ENCODE results near the gene ERF. TPM values are rescaled to one million over a fixed set of nuclear protein-coding genes. Genes with fewer than 3 reads are reported as not detected.

The ERF gene
- total RNA-seq, 1 donor from 2014 or later = 43.1 TPM

GRCh38 chr19:42277821-42278451, 23.0 kb upstream of the ERF start:
- H3K4me2 ChIP-seq = no peak overlapping the region
- H3K27me3 ChIP-seq = no peaks in the 10 kb centered on the region
- Mint-ChIP-seq H3K27ac (no peak overlapping the region), H3K9me3 (no peaks in the 10 kb centered on the region), H3K4me3 (no peak overlapping the region), H3K27me3 (ENCODE audit: insufficient read depth, low read depth) (peaks cover 10% of the 10 kb centered on the region), H3K36me3 (peaks cover 8% of the 10 kb centered on the region), H3K4me1 (peaks cover 39% of the 10 kb centered on the region)
- no peak overlapping the region for H3K4me3 ChIP-seq
- H3K36me3 ChIP-seq = no peaks in the 10 kb centered on the region
- no peak overlapping the region for H3K27ac ChIP-seq
- peaks cover 4% of the 10 kb centered on the region for H4K20me1 ChIP-seq (ENCODE audit: low read depth)
- no peak overlapping the region for H3K9ac ChIP-seq
- TF ChIP-seq EZH2 (IDR thresholded peaks at IDR 0.05) = no peak
- no peak for TF ChIP-seq CTCF (IDR thresholded peaks at IDR 0.05)
- no peak for TF ChIP-seq EZH2phosphoT487 (IDR thresholded peaks at IDR 0.05)
- H2AFZ ChIP-seq (replicated peaks) = no peak overlapping the region
- H3K4me1 ChIP-seq = peaks cover 31% of the 10 kb centered on the region
- H3K79me2 ChIP-seq (ENCODE audit: low read depth) = peaks cover 9% of the 10 kb centered on the region
- DNase-seq (ENCODE audit: low spot score) = no peak
- no peaks in the 10 kb centered on the region for H3K9me3 ChIP-seq (ENCODE audit: low read depth)
- H3F3A ChIP-seq (ENCODE audit: low read depth) = peaks cover 41% of the 10 kb centered on the region

DNA sequence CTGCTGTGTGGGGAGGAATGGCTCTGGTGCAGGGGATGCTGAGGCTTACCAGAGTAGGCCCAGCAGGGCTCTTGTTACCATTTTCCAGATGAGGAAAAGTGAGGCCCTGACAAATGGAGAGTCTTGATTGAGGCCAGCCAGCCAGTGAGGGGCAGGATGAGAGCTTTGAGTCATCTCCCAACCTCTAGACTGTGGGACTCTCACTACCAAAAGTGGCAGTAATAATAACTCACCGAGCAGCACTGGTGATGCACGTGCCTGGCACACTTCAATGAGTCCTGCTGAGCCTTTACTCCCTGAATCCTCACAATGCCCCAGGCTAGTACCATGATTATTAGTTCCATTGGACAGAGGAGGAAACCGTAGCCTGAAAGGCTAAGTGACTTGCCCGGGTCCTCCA, 21.9 kb upstream of the ERF start:
- H3K27me3 Mint-ChIP-seq (ENCODE audit: insufficient read depth, low read depth) = peaks cover 8% of the 10 kb centered on the region
- H4K20me1 ChIP-seq (ENCODE audit: low read depth) = peaks cover 4% of the 10 kb centered on the region
- H3K36me3 ChIP-seq = no peaks in the 10 kb centered on the region
- H3F3A ChIP-seq (ENCODE audit: low read depth) = peaks cover 30% of the 10 kb centered on the region
- H3K4me2 ChIP-seq = no peak overlapping the region
- H3K9me3 ChIP-seq (ENCODE audit: low read depth) = no peaks in the 10 kb centered on the region
- TF ChIP-seq EZH2phosphoT487 (IDR thresholded peaks at IDR 0.05) = no peak
- no peak for TF ChIP-seq CTCF (IDR thresholded peaks at IDR 0.05)
- no peak overlapping the region for H3K9ac ChIP-seq
- no peaks in the 10 kb centered on the region for H3K9me3 Mint-ChIP-seq
- H3K36me3 Mint-ChIP-seq = peaks cover 8% of the 10 kb centered on the region
- peaks cover 30% of the 10 kb centered on the region for H3K4me1 Mint-ChIP-seq
- H3K4me3 ChIP-seq = no peak overlapping the region
- DNase-seq (ENCODE audit: low spot score) = no peak
- no peak overlapping the region for H2AFZ ChIP-seq (replicated peaks)
- H3K79me2 ChIP-seq (ENCODE audit: low read depth) = peaks cover 9% of the 10 kb centered on the region
- H3K27me3 ChIP-seq = no peaks in the 10 kb centered on the region
- H3K4me1 ChIP-seq = peaks cover 20% of the 10 kb centered on the region
- no peak overlapping the region for H3K4me3 Mint-ChIP-seq
- H3K27ac ChIP-seq = no peak overlapping the region
- H3K27ac Mint-ChIP-seq = no peak overlapping the region

DNA sequence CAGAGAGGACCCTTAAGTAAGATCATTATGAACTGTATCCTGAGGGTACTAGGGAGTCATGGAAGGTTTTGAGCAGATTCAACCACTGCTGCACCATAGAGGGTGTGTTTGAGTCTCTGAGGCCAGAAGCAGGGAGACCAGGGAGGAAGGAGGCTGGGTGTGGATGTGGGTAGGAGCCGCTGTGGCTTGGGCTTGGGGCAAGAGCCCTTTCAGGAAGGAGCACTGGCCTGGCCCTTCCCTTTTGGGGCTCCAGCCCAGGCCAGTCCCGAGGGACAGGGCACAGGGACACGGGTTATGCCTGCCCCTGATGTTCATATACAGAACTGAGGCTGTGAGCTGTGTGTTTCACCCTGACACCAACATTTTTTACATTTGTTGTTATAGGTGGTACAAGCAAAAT, 21.4 kb upstream of the ERF start:
- Histone ChIP-seq H3F3A (ENCODE audit: low read depth) (peaks cover 24% of the 10 kb centered on the region), H3K27ac (no peak overlapping the region), H3K36me3 (no peaks in the 10 kb centered on the region), H3K4me1 (peaks cover 14% of the 10 kb centered on the region), H3K4me3 (no peak overlapping the region), H2AFZ (replicated peaks) (no peak overlapping the region), H3K9me3 (ENCODE audit: low read depth) (no peaks in the 10 kb centered on the region), H3K79me2 (ENCODE audit: low read depth) (peaks cover 9% of the 10 kb centered on the region), H3K4me2 (no peak overlapping the region), H3K9ac (no peak overlapping the region), H3K27me3 (no peaks in the 10 kb centered on the region), H4K20me1 (ENCODE audit: low read depth) (peaks cover 4% of the 10 kb centered on the region)
- H3K27ac Mint-ChIP-seq = peak overlapping the region; percentile 42
- peaks cover 5% of the 10 kb centered on the region for H3K27me3 Mint-ChIP-seq (ENCODE audit: insufficient read depth, low read depth)
- peaks cover 27% of the 10 kb centered on the region for H3K4me1 Mint-ChIP-seq
- H3K4me3 Mint-ChIP-seq = no peak overlapping the region
- no peaks in the 10 kb centered on the region for H3K9me3 Mint-ChIP-seq
- H3K36me3 Mint-ChIP-seq = peaks cover 8% of the 10 kb centered on the region
- TF ChIP-seq EZH2phosphoT487 (IDR thresholded peaks at IDR 0.05) (no peak), CTCF (IDR thresholded peaks at IDR 0.05) (no peak), EZH2 (IDR thresholded peaks at IDR 0.05) (no peak)
- DNase-seq (ENCODE audit: low spot score) = no peak
